GM18502 (cell line): ENCODE measurements around the gene NEDD4L.
"Not testable (repeated sequence)": the region's sequence is repeated elsewhere in the genome, so short reads cannot be mapped to it uniquely, and the experiment has no call there.

ENCODE experiments used
- ATAC-seq: cut with Tn5 transposase; IDR thresholded peaks from one replicate; pipeline ENCODE4 v1.9.1; 2021; ENCODE audit warnings: mild to moderate bottlenecking; ENCODE audit not compliant: unreplicated experiment, poor library complexity

The NEDD4L gene

DNA sequence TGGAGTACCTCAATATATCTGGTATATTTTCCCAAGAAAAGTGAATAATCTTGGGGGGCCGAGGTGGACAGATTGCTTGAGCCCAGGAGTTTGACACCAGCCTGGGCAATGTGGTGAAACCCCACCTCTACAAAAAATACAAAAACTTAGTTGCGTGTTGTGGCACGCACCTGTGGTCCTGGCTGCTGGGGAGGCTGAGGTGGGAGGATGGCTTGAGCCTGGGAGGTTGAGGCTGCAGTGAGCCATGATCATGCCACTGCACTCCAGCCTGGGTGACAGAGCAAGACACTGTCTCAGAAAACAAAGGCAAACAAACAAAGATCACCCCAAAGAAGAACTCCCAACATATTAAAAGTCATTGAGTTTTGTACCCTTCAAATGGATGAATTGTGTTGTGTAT, 6.9 kb downstream of the NEDD4L start:
- ATAC-seq = not testable (repeated sequence)

DNA sequence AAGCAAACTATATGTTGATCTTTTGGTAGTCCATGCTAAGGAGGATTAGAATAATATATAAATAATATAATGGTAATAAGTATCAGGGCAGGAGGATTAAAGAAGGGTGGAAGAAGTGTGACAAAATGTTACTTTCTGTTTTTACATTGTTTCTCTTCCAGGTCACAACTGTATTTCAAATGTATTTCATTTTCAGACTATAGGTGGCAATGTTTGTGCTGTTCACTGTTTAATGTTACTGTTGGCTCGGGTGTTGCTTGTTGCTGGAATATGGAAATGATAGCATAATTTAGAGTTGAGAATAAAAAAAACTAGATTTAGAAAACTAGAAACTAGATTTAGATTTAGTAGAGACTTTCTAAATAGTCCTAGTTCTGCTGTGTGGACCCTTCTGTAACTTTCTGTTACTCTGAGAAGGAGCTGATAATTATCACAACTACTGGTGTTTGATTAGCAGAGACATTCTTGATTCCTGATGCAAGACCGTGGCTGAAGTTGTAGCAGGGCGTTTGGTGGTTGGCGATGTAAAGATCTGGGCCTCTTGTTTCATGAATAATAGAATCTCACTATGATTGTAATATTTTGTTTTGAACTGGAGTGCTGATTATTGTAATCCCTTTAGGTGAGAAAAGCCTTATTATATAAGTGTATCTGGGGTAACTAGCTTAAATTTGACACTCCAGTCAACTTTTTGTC, 7.9 kb downstream of the NEDD4L start:
- ATAC-seq = peak; percentile 72

- ATAC-seq = no peak
Measured at GRCh38 chr18:58052960-58053359, 8.9 kb downstream of the NEDD4L start.

GRCh38 chr18:58054041-58054781, 10.2 kb downstream of the NEDD4L start:
- no peak for ATAC-seq

- ATAC-seq = no peak
Measured at GRCh38 chr18:58055890-58056558, 12.0 kb downstream of the NEDD4L start.

- no peak for ATAC-seq
Measured at GRCh38 chr18:58056852-58057251, 12.8 kb downstream of the NEDD4L start.

DNA sequence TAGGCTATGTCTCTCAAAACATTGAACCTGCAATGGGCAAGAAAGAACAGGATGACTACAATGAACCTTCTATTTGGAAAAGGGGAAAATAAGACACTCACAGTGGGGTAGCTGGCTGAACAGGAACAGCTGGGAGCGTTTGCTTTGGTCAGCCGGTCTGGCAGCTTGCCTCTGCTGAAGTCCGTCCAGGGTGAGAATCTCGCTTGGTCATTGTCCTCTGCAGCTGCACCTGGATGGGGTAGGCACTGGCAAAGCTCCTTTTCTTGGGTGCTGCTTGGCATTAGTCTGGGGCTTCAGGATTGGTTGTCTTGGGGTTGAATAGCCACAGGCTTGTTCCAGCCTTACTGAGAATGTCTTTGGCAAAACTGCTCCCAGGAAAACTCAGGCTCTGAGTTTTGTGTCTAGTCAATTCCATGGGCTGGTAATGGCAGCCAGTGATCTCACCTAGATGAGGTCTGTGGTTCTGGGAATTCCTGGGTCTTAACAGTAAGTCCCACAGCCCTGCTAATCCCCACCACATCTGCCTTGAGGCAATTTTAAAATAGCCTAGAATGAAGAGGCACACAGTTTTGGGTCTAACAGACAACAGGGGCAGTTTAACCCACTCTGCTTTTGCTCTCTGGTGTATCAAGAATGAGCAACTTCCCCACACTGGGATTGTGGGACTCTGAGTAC, 13.4 kb downstream of the NEDD4L start:
- ATAC-seq = no peak

DNA sequence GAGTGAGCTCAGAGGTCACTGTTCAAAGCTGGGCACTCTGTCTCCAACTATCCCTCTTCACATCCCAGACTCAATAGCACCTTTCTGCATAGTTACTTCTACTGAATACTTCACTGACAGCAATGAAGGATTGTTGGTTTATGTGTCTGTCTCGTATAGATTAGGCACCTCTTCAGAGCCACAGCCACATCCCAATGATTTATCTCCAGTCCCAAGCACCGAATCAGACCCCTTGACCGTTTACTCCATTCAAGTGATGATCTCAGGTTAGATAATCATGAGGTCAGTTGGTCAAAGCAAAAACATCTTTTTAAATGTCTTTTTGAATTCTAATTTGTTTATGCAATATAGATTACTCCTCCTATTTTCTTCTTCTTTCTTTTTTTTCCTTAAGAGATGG, 14.7 kb downstream of the NEDD4L start:
- ATAC-seq = no peak

GRCh38 chr18:58060254-58060653, 16.2 kb downstream of the NEDD4L start:
- no peak for ATAC-seq

DNA sequence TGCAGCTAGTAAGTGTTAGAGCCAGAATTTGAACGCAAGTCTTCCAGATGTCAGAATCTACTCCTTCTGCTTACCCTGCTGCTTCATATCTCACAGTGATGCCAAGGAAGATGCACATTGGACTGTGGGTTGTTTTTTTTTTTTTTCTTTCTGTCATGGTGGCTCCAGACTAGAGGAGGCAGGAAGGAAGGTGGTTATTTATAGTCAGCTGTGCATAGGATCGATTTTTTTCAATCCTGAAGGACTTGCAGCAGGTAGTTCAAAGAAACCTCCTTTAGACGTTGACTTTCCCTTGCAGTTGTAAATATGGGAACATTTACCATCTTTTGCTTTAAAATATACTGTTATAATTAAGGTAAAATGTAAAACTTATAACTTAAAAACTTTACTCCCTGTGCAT, 17.3 kb downstream of the NEDD4L start:
- no peak for ATAC-seq

- ATAC-seq = peak; percentile 63
Measured at GRCh38 chr18:58064406-58064998, 20.5 kb downstream of the NEDD4L start.

- no peak for ATAC-seq
Measured at GRCh38 chr18:58065956-58066355, 21.9 kb downstream of the NEDD4L start.

- ATAC-seq = no peak
Measured at GRCh38 chr18:58067601-58068000, 23.6 kb downstream of the NEDD4L start.

DNA sequence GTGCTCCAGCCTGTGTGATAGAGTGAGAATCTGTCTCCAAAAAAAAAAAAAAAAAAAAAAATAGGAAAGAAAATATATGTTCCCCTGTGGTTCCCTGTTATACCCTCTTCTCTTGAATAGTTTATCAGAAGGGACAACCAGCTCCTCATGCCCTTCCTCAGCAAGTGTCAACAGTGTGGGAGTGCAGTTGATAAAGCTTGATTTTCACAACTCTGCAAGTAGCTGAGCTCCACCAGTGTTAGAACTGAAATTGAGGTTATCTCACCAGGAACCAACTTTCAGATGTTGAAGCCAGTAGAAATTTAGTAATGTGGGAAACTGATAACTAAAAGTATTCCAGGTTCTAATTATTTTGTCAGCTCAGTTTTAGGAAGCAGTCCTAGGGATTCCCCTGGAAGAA, 25.1 kb downstream of the NEDD4L start:
- ATAC-seq = no peak

GRCh38 chr18:58069721-58070292, 25.8 kb downstream of the NEDD4L start:
- ATAC-seq = no peak

- no peak for ATAC-seq
Measured at GRCh38 chr18:58076052-58076451, 32.0 kb downstream of the NEDD4L start.

- ATAC-seq = no peak
Measured at GRCh38 chr18:58077329-58077728, 33.3 kb downstream of the NEDD4L start.

DNA sequence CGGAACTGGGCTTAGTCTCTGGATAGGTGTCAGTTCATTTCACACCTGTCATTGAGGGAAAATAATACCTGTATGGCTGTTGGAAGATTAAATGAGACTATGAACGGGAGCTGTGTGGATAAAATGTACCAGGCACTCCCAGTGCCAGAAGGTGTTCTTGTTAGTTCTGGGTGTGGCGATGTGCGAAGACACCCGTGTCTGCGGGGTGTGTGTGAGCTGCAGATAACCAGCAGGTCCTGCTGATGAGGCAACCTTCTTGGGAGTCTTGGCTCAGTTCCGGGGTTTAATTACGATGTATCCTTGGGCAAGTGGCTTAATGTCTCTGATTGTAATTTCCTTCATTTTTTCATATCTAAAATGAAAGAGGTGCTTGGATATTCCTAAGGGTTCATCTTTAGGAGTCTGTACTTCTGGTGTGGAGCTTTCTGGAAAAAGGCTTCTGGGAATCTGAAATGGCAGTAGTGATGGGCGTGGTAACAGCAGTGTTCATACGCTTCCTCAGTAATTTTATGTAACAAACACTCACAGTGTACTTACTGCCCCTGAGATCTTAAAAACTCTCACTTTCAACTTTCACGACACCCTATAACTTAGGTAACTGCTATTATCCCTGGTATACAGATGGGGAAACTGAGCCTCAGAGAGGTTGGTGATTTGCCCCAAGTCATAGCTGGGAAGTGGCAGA, 35.0 kb downstream of the NEDD4L start:
- ATAC-seq = no peak

DNA sequence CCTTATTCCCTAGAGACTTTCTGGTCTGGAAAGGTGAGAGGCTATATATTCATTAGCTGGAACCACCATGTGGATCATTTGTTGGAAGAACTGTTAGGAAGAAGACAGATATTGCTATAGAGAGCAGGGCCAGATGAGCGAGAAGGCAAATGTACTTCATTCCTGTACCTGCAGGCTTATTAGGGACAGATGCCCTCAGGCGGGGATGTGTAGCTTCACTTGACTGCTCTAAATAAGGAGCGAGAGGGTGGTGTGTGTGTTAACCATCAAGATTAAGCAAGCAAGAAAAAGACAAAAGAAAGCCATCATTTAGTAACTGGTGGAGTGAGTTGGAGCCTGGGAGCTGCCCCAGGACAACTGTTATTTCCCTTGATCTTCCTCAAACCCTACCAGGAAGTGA, 36.4 kb downstream of the NEDD4L start:
- no peak for ATAC-seq
